Prostate gland (tissue), 2 donors: Measurements from ENCODE around the gene ST7. TPM values are rescaled to one million over a fixed set of nuclear protein-coding genes. Genes with fewer than 3 reads are reported as not detected.

ENCODE experiments used
- DNase-seq: peaks from one replicate; pipeline ENCODE4 v3.0.0-alpha.2; 2019; ENCODE audit warnings: low spot score
- H3K27ac ChIP-seq, 2 donors: fragments of 200-600 bp; sonication (generic); 2 replicates each; pipeline ENCODE4 v1.5.1; 2017 to 2019
- H3K27me3 ChIP-seq: fragments of 200-600 bp; sonication (generic); replicated peaks from 2 replicates; pipeline ENCODE4 v1.5.1; 2019; ENCODE audit not compliant: insufficient read depth
- H3K36me3 ChIP-seq, 2 donors: fragments of 200-600 bp; sonication (generic); 1 replicate in 1 of 2; 2 replicates in 1 of 2; pipeline versions ENCODE4 v1.5.1 to v1.8.1; 2017 to 2019
- H3K4me1 ChIP-seq: fragments of 200-600 bp; sonication (generic); replicated peaks from 2 replicates; pipeline ENCODE4 v1.5.1; 2019
- H3K4me3 ChIP-seq, 2 donors: fragments of 200-600 bp; sonication (generic); 2 replicates each; pipeline ENCODE4 v1.5.1; 2017 to 2019
- H3K9me3 ChIP-seq: fragments of 200-600 bp; sonication (generic); 2 replicates; pipeline ENCODE4 v1.5.1; 2017
- POLR2A ChIP-seq: fragments of 450-650 bp; IDR thresholded peaks from one replicate; pipeline ENCODE4 v1.6.1; 2016; ENCODE audit warnings: antibody characterized with exemption, mild to moderate bottlenecking
- POLR2AphosphoS5 ChIP-seq: sonication (generic); formaldehyde crosslinking; IDR thresholded peaks from one replicate; pipeline ENCODE4 v1.6.1; 2017; ENCODE audit warnings: antibody characterized with exemption
- WGBS: methylation state at CpG from one replicate; pipeline ENCODE4 v1.1.5; 2018; 5-methylcytosine and 5-hydroxymethylcytosine counted together
- intact Hi-C: fragments of 100-400 bp; cut with DNase I; formaldehyde crosslinking; loops from one replicate; pipeline ENCODE4 v1.14.2; 2022
- total RNA-seq, 2 donors: library from RNA; depleted of rRNA; stranded (reverse); fragments of >200 nt; gene quantifications; one replicate each; pipeline ENCODE4 v1.1.0, GENCODE V29; 2016
- TF ChIP-seq, protein P1 (sequence below), 4 experiments: fragments of 200-600 bp in 2 of 4; fragments of 450-650 bp in 2 of 4; sonication (generic) in 2 of 4; IDR thresholded peaks; 1 replicate in 3 of 4; 2 replicates in 1 of 4; pipeline ENCODE4 v1.5.1; 2016 to 2019; ENCODE audit warnings: antibody characterized with exemption in 4 of 4, mild to moderate bottlenecking in 2 of 4, moderate library complexity in 2 of 4

ST7 gene
- total RNA-seq, 2 donors from 2014 or later = 18.7 to 27.5 TPM

DNA sequence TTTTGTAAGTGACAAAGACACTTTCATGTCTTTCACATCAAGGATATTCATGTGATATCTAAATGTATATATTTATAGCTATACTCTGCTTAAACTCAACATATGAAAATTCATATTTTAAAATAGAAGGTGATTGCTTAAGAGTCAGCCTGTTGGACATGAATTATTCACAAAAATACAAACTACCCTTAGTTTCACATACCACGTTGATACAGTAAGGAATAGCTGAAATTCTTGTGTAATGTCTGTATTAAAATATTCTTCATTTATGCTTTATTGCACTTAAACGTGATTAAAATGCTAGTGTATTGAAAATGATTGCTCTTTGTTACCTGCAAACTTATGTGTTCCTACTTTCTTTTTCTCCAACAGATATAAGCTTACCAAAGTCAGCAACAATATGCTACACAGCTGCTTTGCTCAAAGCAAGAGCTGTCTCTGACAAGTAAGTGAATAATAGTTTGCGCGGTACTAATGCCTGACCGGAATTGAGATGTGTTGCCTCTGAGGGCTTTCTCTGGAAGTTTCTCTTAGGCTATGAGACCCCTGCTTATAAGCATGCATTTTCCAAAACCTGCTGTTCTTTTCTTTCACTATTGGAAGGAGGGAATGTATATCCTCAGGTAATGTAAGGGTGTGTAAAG, 235.8 kb downstream of the ST7 start:
- Histone ChIP-seq H3K4me1 (no peaks in the 10 kb centered on the region), H3K27me3 (no peaks in the 10 kb centered on the region), H3K36me3 (no peaks in the 10 kb centered on the region), H3K9me3 (no peaks in the 10 kb centered on the region), H3K4me3 (no peak overlapping the region), H3K27ac (no peak overlapping the region)
- no peak for DNase-seq
- WGBS = 95% methylated on average over 5 of the region's 5 CpGs
- intact Hi-C loops = no loop called here
- TF ChIP-seq, protein P1, sequence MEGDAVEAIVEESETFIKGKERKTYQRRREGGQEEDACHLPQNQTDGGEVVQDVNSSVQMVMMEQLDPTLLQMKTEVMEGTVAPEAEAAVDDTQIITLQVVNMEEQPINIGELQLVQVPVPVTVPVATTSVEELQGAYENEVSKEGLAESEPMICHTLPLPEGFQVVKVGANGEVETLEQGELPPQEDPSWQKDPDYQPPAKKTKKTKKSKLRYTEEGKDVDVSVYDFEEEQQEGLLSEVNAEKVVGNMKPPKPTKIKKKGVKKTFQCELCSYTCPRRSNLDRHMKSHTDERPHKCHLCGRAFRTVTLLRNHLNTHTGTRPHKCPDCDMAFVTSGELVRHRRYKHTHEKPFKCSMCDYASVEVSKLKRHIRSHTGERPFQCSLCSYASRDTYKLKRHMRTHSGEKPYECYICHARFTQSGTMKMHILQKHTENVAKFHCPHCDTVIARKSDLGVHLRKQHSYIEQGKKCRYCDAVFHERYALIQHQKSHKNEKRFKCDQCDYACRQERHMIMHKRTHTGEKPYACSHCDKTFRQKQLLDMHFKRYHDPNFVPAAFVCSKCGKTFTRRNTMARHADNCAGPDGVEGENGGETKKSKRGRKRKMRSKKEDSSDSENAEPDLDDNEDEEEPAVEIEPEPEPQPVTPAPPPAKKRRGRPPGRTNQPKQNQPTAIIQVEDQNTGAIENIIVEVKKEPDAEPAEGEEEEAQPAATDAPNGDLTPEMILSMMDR (IDR thresholded peaks at IDR 0.05) = no peak
- TF ChIP-seq POLR2A (no peak), POLR2AphosphoS5 (no peak)

DNA sequence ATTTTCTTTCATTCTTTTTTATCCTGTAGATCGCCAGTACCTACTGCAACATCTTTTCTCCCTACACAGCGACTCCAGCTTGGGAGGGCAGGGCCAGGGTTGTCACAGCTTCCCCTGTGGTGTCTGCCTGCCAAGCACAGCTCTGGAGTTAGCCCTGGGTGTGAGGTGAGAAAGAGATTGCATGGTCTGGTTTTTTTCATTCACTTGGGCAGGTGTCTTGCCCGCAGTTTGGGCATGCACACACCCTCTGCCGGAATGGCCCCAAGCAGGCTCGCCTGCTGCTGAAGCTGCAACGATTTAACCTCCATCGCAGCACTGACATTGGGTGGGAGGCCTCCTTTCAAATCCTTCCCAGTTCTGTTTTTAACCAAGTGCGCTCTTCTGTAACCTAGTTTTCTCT, 236.8 kb downstream of the ST7 start:
- TF ChIP-seq, protein P1 (IDR thresholded peaks at IDR 0.05) = no peak
- TF ChIP-seq POLR2A = no peak
- no peak for TF ChIP-seq POLR2AphosphoS5
- WGBS = 95% methylated on average over 8 of the region's 8 CpGs

DNA sequence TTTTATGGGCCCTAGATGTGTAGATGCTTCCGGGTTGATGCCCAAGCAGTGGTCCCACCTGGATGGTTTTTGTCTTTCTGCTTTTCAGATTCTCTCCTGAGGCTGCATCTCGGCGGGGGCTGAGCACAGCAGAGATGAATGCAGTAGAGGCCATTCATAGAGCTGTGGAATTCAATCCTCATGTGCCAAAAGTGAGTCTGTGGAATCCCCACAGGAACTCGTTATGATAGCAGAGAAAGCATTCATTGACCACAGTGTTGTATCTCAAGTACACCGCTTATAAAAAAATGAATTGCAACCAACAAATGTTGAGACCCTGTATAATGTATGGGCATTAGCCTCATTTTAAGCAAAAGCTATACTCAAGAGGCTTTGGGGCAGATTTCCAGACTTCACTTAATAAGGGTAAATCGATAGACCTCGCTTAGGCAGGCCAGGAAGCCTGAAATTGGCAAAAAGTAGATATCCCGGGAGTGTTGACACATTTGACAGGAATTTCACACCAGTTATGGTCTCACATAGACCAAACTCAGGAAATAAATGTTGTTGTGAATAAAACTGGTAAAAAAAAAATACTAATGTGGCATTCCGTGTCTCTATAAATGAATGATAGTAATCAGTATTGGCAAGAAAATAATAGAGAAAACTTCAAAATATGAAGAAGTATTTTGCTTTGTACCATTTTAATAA, 237.6 kb downstream of the ST7 start:
- intact Hi-C loops = no loop called here

More for the DNA sequence above, 236.8 kb downstream of the ST7 start:
- no peaks in the 10 kb centered on the region for H3K27me3 ChIP-seq
- H3K9me3 ChIP-seq = no peaks in the 10 kb centered on the region
- no peaks in the 10 kb centered on the region for H3K36me3 ChIP-seq
- intact Hi-C loops = no loop called here
- DNase-seq = no peak
- no peak overlapping the region for H3K4me3 ChIP-seq
- no peaks in the 10 kb centered on the region for H3K4me1 ChIP-seq
- no peak overlapping the region for H3K27ac ChIP-seq

DNA sequence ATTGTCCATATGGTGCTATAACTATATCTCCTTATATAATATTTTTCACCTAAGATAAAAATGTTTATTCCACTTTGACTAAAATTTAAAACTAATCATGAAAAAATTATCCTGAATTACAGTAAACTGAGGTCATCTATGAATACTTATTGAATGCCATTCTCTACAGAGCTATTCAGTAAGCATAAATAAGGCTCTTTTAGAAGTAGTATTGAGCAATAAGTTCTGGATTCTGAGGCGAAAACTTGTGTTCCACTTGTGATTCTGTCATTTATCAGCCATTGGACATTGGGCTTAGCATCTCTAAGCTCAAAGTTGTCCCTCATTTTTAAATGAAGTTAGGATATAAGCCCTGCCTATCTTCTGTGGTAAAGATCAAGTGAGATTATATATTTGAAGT, 238.8 kb downstream of the ST7 start:
- H3K4me1 ChIP-seq = no peaks in the 10 kb centered on the region
- WGBS = 96% methylated on average over 1 of the region's 1 CpG
- H3K9me3 ChIP-seq = no peaks in the 10 kb centered on the region
- TF ChIP-seq POLR2A = no peak
- TF ChIP-seq POLR2AphosphoS5 = no peak
- TF ChIP-seq, protein P1 (IDR thresholded peaks at IDR 0.05) = no peak
- no peak overlapping the region for H3K27ac ChIP-seq
- intact Hi-C loops = no loop called here
- no peaks in the 10 kb centered on the region for H3K27me3 ChIP-seq
- DNase-seq = no peak
- H3K36me3 ChIP-seq = no peaks in the 10 kb centered on the region
- H3K4me3 ChIP-seq = no peak overlapping the region

More for the DNA sequence above, 237.6 kb downstream of the ST7 start:
- WGBS = 94% methylated on average over 9 of the region's 9 CpGs
- H3K4me3 ChIP-seq = no peak overlapping the region
- no peak for TF ChIP-seq POLR2AphosphoS5
- no peak for DNase-seq
- H3K27ac ChIP-seq = no peak overlapping the region
- no peaks in the 10 kb centered on the region for H3K4me1 ChIP-seq
- H3K36me3 ChIP-seq = no peaks in the 10 kb centered on the region
- no peaks in the 10 kb centered on the region for H3K9me3 ChIP-seq
- no peaks in the 10 kb centered on the region for H3K27me3 ChIP-seq

DNA sequence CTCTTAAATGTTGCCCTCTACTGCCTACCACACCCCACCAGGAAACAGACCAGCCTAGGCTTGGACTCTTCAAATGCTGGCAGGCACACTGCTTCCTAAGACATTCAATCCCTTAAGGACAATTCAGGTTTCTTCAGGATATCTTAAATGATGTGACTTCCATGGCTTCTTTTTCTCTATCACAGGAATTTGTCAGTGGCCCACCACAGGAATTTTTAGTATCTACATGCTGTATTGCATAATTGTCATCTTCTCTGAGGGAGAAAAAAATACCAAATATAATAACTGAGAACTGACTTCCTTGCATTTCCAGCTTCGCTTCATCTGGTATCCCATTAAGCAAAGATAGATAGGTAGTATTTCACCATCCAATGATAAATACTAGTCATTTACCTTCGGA, 240.3 kb downstream of the ST7 start:
- Histone ChIP-seq H3K27ac (no peak overlapping the region), H3K4me3 (no peak overlapping the region), H3K4me1 (no peaks in the 10 kb centered on the region), H3K27me3 (no peaks in the 10 kb centered on the region), H3K36me3 (no peaks in the 10 kb centered on the region), H3K9me3 (no peaks in the 10 kb centered on the region)
- no peak for DNase-seq
- intact Hi-C loops = no loop called here
- TF ChIP-seq POLR2A (no peak), POLR2AphosphoS5 (no peak)
- TF ChIP-seq, protein P1 (IDR thresholded peaks at IDR 0.05) = no peak
- 88% methylated on average over 2 of the region's 2 CpGs for WGBS
